Activated naive CD8-positive, alpha-beta T cell treated with anti-CD3 and anti-CD28 coated beads, Interleukin-2, amount 10 ng/mL, durations not matched to agents 7 days and 5 days (primary cell): ENCODE measurements around the gene LHX4. TPM values are rescaled to one million over a fixed set of nuclear protein-coding genes. Genes with fewer than 3 reads are reported as not detected.

Experiments
- ATAC-seq: fragments of 150-1000 bp; cut with Tn5 transposase; one replicate; pipeline ENCODE4 v1.10.0; 2021; ENCODE audit warnings: low read depth, moderate library complexity
- POLR2A ChIA-PET: fragments of 350-600 bp; sonication (Branson Sonifier 250); formaldehyde crosslinking; loops from one replicate; lab custom pipeline; 2021; ENCODE audit warnings: antibody characterized with exemption; lab: Charles Lee
- DNase-seq: peaks from one replicate; pipeline ENCODE4 v3.0.0; 2021
- H3K27ac Mint-ChIP-seq: one replicate; pipeline ENCODE4 v1.8.0; 2022; ENCODE audit warnings: mild to moderate bottlenecking, mixed read lengths
- H3K27me3 Mint-ChIP-seq: one replicate; pipeline ENCODE4 v1.8.0; 2022; ENCODE audit warnings: mild to moderate bottlenecking, moderate library complexity, mixed read lengths
- H3K36me3 Mint-ChIP-seq: one replicate; pipeline ENCODE4 v1.8.0; 2021; ENCODE audit warnings: mild to moderate bottlenecking, mixed read lengths
- H3K4me1 Mint-ChIP-seq: one replicate; pipeline ENCODE4 v1.8.0; 2021; ENCODE audit warnings: mixed read lengths
- H3K4me3 Mint-ChIP-seq: one replicate; pipeline ENCODE4 v1.8.0; 2022; ENCODE audit warnings: mild to moderate bottlenecking, moderate library complexity, mixed read lengths
- H3K9me3 Mint-ChIP-seq: one replicate; pipeline ENCODE4 v1.8.0; 2021; ENCODE audit warnings: mixed read lengths
- total RNA-seq, 2 experiments: library from RNA; stranded (reverse); gene quantifications; one replicate each; pipeline ENCODE4 v1.2.3, GENCODE V29; 2021

LHX4 gene
- total RNA-seq, 2 experiments from 2014 or later, result not detected

DNA sequence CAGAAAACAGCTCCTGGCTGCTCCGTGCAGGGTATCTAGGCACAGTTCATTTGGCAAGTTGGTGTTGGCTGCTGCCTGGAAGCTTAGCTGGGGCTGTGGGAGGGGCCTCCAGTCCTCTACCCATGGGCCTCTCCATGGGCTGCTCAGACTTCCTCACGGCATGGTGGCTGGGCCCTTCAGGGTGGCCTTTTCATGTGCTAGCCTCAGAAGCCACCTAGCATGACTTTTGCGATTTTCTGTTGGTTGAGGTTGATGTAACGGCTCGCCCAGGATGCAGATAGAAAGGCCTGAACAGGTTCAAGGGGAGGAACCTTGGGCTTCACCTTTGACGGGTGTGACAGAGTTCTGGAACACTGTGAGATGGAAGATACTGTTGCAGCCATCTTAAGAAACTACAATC lies 25.8 kb upstream of the LHX4 start:
- no peaks in the 10 kb centered on the region for H3K4me1 Mint-ChIP-seq
- H3K4me3 Mint-ChIP-seq, result no peak overlapping the region
- peaks cover 7% of the 10 kb centered on the region for H3K27me3 Mint-ChIP-seq

DNA sequence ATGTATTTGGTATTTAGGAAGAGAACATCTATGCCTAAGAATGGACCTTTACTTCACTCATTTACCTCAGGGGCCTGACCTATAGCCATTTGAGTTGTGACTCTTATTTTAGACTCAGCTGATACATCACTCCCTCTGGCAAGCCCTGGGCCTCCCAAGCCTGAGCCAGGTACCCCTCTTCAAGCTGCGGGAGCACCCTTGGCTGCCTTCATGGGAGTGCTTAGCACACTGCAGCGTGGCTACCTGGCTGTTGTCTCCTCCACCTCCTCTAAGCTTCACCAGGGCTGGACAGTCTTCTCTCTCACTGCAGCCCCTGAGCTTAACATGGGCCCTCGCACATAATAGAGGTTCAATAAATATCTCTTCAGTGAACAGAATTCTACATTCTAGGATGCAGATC lies 23.5 kb upstream of the LHX4 start:
- ATAC-seq (no peak), DNase-seq (no peak)
- POLR2A ChIA-PET, result no interaction called here
- Mint-ChIP-seq H3K36me3 (no peaks in the 10 kb centered on the region), H3K9me3 (no peaks in the 10 kb centered on the region), H3K4me1 (no peaks in the 10 kb centered on the region), H3K27me3 (peaks cover 15% of the 10 kb centered on the region), H3K27ac (no peak overlapping the region), H3K4me3 (no peak overlapping the region)

More for the DNA sequence above, 25.8 kb upstream of the LHX4 start:
- POLR2A ChIA-PET, result no interaction called here
- ATAC-seq (no peak), DNase-seq (no peak)
- no peaks in the 10 kb centered on the region for H3K9me3 Mint-ChIP-seq
- no peak overlapping the region for H3K27ac Mint-ChIP-seq
- no peaks in the 10 kb centered on the region for H3K36me3 Mint-ChIP-seq

DNA sequence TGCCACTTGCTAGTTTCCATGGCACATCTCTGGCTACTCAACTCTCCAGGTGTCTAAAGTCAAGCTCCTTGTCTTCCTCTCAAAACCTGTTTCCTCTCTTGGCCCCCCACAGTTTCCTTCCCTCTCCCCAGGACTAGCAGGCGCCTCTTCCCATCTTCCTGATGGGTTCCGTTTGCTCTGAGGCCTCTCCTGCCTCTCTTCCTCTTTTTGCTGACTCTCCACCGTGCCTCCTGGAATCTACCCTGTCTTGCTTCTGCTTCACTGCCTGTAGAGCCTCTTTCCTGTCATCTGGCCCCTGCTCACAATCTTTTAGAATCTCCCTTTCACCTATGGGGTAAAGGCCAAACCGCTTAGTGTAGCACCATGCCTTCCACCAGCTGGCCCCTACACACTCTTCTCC lies 21.8 kb upstream of the LHX4 start:
- H3K9me3 Mint-ChIP-seq, result no peaks in the 10 kb centered on the region
- H3K36me3 Mint-ChIP-seq, result no peaks in the 10 kb centered on the region
- H3K27ac Mint-ChIP-seq, result no peak overlapping the region
- ATAC-seq, result no peak
- POLR2A ChIA-PET, result no interaction called here
- peaks cover under 1% of the 10 kb centered on the region for H3K4me1 Mint-ChIP-seq
- H3K27me3 Mint-ChIP-seq, result peaks cover 25% of the 10 kb centered on the region
- no peak for DNase-seq
- H3K4me3 Mint-ChIP-seq, result no peak overlapping the region

DNA sequence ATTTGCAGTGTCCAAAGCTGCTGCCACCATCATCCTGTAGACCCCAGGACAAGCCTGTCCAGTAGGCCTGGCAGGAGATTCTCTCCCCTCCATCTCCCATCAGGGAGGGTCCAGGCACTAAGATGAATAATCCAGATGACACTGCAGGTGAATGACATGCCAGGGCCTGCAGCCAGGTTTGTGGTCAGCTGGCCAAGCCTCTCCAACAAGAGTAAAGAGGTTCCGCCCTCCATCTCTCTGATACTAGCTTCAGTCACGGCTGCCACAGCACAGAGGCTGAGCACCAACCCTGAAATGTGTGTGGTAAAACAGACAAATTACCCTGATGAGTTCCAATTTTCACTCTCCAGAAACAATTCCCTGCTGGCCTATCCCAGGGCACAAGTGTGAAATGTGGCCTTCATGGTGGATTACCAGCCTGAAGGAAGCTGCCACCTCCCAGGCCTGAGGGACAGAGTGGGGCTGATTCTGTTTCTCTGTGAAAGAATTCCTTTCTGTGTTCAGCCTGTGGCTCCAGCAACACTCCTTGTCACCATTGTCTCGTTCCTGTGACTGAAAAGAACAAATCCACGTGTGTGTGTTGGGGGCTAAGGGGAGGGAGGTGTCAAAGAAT lies 19.9 kb upstream of the LHX4 start:
- no peaks in the 10 kb centered on the region for H3K36me3 Mint-ChIP-seq
- peaks cover 25% of the 10 kb centered on the region for H3K27me3 Mint-ChIP-seq
- POLR2A ChIA-PET, result no interaction called here
- H3K9me3 Mint-ChIP-seq, result no peaks in the 10 kb centered on the region
- DNase-seq, result no peak
- H3K4me1 Mint-ChIP-seq, result peaks cover 9% of the 10 kb centered on the region
- no peak for ATAC-seq
- H3K27ac Mint-ChIP-seq, result no peak overlapping the region
- no peak overlapping the region for H3K4me3 Mint-ChIP-seq

- H3K4me1 Mint-ChIP-seq, result peaks cover 9% of the 10 kb centered on the region
- POLR2A ChIA-PET, result no interaction called here
- H3K9me3 Mint-ChIP-seq, result no peaks in the 10 kb centered on the region
- ATAC-seq, result no peak
- H3K36me3 Mint-ChIP-seq, result no peaks in the 10 kb centered on the region
- DNase-seq, result no peak
- peaks cover 27% of the 10 kb centered on the region for H3K27me3 Mint-ChIP-seq
- no peak overlapping the region for H3K27ac Mint-ChIP-seq
- no peak overlapping the region for H3K4me3 Mint-ChIP-seq
Measured at GRCh38 chr1:180211156-180211859, 18.8 kb upstream of the LHX4 start.

- H3K36me3 Mint-ChIP-seq, result no peaks in the 10 kb centered on the region
- H3K9me3 Mint-ChIP-seq, result no peaks in the 10 kb centered on the region
- ATAC-seq (no peak), DNase-seq (no peak)
- H3K27ac Mint-ChIP-seq, result no peak overlapping the region
- POLR2A ChIA-PET, result no interaction called here
- peaks cover 27% of the 10 kb centered on the region for H3K27me3 Mint-ChIP-seq
- peaks cover 9% of the 10 kb centered on the region for H3K4me1 Mint-ChIP-seq
- H3K4me3 Mint-ChIP-seq, result no peak overlapping the region
Measured at GRCh38 chr1:180211860-180212229, 18.2 kb upstream of the LHX4 start.

DNA sequence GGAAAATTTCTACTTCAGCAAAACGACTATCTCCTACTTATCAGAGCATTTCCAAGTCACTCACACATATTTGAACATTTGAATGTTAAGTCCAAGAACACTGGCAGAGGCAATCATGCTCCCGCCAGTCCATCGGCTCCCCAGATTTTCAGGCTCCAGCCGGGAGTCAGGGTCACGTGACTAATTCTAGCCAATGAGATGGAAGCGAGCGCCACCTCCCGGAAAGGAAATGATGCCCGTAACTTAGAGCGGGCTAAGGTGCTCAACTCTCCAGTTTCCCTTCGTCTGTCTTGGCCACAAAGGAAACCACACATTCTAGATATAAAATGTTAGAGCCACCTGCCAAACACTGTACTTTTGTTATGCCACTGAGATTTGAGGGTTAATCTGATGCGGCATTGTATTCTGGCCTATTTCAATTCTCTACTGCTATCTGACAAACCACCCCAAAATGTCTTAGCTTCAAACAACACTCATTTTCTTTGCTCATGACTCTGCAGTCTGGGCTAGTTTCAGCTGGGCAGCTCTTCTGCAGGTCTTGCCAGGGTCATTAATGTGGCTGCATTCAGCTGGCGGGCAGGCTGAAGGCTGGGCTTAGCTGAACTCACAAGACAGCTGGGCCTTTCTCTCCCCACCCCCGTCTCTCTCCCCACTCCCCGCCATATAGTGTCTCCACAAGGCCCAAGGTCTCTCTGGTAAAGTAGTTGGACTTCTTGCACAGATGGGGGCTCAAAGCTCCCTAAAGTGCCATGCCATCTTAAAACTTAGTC lies 16.5 kb upstream of the LHX4 start:
- DNase-seq, result peak; percentile 51
- peaks cover 9% of the 10 kb centered on the region for H3K4me1 Mint-ChIP-seq
- no peak overlapping the region for H3K27ac Mint-ChIP-seq
- H3K27me3 Mint-ChIP-seq, result peaks cover 25% of the 10 kb centered on the region
- POLR2A ChIA-PET, result no interaction called here
- H3K9me3 Mint-ChIP-seq, result no peaks in the 10 kb centered on the region
- ATAC-seq, result peak; percentile 85
- peak overlapping the region; percentile 57 for H3K4me3 Mint-ChIP-seq
- no peaks in the 10 kb centered on the region for H3K36me3 Mint-ChIP-seq

DNA sequence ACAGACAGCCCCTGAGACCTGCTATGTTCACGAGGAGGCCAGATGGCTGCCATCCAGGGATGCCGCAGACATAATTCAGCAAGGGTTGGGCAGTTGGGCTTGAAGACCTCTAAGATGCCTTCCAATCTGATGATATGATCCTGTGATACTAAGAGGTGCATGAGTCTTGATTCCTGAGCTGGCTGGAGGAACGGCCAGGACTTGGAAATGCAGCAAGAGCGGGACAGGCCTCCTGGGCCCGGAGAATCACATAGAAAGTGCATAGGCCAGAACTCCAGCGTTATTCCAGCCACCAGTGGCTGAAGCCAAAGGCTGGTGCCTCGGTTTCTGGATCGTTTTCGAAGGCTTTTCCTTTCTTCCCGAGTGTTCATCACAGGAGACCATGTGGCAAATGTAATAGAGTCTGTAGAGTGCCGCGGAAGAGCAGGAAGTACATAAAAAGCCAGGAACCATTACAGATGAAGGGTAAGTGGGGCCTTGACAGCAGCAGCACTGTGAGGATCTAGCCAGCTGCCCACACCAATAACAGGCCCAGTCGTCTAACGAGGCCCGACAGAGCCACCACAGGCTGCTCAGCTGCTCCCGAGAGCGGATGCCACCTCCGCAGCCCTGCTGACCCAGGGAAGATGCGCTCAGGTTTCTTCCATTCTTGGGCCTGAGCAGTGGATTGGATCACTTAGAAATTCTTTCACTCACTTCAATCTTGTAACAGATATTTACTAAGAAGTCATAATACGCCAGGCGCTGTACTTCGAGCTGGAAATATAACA lies 14.0 kb upstream of the LHX4 start:
- H3K36me3 Mint-ChIP-seq, result no peaks in the 10 kb centered on the region
- H3K27me3 Mint-ChIP-seq, result peaks cover 17% of the 10 kb centered on the region
- H3K4me3 Mint-ChIP-seq, result no peak overlapping the region
- H3K4me1 Mint-ChIP-seq, result peaks cover 9% of the 10 kb centered on the region
- DNase-seq (peak; percentile 5), ATAC-seq (no peak)
- H3K27ac Mint-ChIP-seq, result no peak overlapping the region
- H3K9me3 Mint-ChIP-seq, result no peaks in the 10 kb centered on the region
- POLR2A ChIA-PET, result no interaction called here

- Mint-ChIP-seq H3K36me3 (no peaks in the 10 kb centered on the region), H3K9me3 (no peaks in the 10 kb centered on the region), H3K27me3 (peaks cover 13% of the 10 kb centered on the region), H3K4me3 (no peak overlapping the region), H3K4me1 (peaks cover 9% of the 10 kb centered on the region), H3K27ac (no peak overlapping the region)
- no peak for ATAC-seq
- DNase-seq, result no peak
- POLR2A ChIA-PET, result no interaction called here
Measured at GRCh38 chr1:180217006-180217405, 13.1 kb upstream of the LHX4 start.

DNA sequence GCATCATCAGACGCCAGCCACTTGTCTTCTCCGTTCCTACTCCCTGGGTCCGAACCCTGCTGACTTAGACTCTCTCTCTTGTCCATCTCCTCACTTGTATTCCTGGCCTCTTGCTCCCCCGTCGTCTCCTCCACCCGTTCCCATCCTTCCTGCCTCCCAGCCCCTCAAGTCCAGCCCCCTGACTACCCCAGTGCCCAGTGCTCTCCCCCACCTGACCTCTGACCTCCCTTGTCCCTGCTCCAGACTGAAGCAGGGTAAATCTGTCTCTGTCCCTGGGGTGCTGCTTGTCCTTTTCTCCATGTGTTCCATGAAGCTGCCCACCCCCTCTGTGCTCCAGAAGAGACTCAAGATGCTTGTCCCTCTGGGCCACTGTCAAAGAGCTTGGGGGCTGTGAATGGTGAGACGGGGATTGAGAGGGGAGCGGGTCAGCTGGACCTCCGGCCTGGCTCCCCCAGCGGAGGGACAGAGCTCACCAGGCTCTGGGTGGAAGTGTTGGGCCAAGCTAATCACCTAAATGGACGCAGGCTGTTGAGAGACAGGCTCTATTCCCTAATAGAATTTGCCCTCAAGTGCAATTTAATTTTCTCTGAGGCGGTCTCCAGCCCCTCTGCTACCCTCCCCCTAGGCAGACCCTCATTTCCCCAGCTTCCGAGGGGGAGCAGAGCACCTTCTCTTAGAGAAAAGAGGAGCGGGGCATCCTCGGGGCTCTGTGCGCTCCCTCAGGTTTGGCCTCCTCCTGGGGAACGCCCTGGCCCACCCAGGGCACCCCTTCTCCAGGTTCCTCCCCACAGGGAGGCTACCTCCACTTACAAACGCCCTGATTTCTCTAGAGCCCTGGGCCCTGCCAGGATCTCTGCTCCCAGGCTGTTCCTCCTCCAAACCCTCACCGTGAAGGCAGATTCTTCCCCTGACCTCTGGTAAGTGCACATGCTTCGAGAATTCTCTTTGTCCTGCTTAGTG lies 11.0 kb upstream of the LHX4 start:
- H3K27ac Mint-ChIP-seq, result no peak overlapping the region
- DNase-seq (no peak), ATAC-seq (no peak)
- POLR2A ChIA-PET, result no interaction called here
- no peaks in the 10 kb centered on the region for H3K9me3 Mint-ChIP-seq
- no peak overlapping the region for H3K4me3 Mint-ChIP-seq
- H3K36me3 Mint-ChIP-seq, result no peaks in the 10 kb centered on the region
- peaks cover 27% of the 10 kb centered on the region for H3K27me3 Mint-ChIP-seq
- peaks cover under 1% of the 10 kb centered on the region for H3K4me1 Mint-ChIP-seq

DNA sequence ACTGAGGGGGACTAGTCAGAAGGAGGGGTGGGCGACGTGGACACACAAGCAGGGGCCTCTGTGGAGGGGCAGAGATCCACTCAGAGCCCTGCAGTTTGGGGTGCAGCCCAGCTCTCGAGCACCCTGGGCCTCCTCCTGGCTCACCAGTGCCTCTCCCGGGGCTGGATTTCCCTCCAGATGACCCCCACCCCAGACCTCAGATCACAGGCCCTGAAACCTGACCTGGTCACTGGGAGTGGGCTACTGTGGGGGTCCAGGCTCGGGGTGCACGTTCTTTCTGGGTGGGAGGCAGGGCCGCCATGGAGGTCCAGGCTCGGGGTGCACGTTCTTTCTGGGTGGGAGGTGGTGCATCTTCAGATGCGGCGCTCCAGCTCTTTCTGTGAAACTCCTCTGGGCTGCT lies 10.3 kb upstream of the LHX4 start:
- Mint-ChIP-seq H3K36me3 (no peaks in the 10 kb centered on the region), H3K27me3 (peaks cover 34% of the 10 kb centered on the region), H3K27ac (no peak overlapping the region), H3K9me3 (no peaks in the 10 kb centered on the region), H3K4me3 (no peak overlapping the region), H3K4me1 (no peaks in the 10 kb centered on the region)
- POLR2A ChIA-PET, result no interaction called here
- ATAC-seq, result no peak
- DNase-seq, result no peak

DNA sequence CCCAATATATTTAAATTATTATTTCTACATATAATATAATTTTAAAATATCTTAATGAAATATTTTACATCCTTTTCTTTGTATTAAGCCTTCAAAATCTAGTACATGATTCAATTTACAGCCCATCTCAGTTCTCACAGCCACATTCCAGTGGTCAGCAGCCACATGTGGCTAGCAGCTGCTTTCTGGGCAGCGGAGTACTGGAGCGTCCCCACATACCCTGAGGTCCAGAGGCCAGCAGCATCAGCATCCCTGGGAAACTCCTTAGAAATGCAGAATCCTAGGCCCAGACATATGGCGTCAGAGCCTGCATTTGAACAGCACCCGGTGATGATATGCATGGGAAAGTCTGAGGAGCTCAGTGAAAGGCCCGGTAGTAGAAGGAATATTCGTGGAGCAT lies 8.6 kb upstream of the LHX4 start:
- ATAC-seq, result no peak
- no peak overlapping the region for H3K27ac Mint-ChIP-seq
- no peaks in the 10 kb centered on the region for H3K36me3 Mint-ChIP-seq
- DNase-seq, result no peak
- H3K4me3 Mint-ChIP-seq, result no peak overlapping the region
- H3K27me3 Mint-ChIP-seq, result peaks cover 49% of the 10 kb centered on the region
- no peaks in the 10 kb centered on the region for H3K9me3 Mint-ChIP-seq
- POLR2A ChIA-PET, result no interaction called here
- H3K4me1 Mint-ChIP-seq, result no peaks in the 10 kb centered on the region
